Measurements from ENCODE around the gene MYBPH. TPM values are rescaled to one million over a fixed set of nuclear protein-coding genes. Genes with fewer than 3 reads are reported as not detected.

The MYBPH gene
- total and polyA plus RNA-seq, 2 of the 13 experiments (the other 11 are each of a cell fraction or from before 2014, with no cell fraction given): not detected

DNA sequence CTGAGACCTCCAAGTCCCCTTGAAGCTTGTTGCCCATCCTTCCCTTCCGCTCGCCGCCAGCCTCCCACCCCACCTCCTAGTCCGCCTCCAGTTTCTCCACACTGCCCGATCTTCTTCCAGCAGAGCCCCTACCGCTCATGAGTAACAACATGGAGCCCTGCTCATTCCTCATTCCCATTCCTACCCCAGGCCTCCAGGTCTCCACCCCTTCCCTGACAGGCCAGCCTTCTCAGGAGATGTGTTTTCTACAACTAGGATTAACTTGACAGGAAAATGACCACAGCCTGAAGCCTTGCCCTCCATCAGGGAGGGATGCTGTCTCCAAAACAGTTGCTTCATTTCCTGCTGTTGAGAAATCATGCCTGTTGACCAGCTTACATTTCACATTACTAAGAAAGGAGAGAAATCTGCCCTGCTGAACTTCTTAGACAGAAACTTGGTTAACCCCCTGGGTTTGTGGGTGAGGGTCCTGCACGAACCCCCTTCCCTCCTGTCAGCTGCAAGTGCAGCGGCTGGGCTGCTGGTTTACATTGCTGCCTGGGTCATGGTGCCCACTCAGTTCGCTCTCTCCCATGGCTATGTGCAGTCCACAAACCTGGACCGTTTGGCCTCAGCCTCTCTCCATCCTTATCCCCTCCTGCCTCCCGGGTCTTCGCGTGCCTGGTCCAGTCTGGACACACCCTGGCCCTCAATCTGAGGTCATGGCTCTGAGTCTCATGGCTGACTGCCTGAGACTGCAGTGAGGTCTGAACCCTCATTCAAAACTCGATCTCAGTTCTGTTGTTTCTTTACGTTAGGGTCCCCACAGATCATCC, 27.0 kb upstream of the MYBPH start:
- Histone ChIP-seq H3K4me3 (replicated peaks in 1 of 3; ENCODE audit: insufficient read depth in 1 of 3, low read depth in 2 of 3, low read length in 3 of 3) (no peak overlapping the region), H2AFZ (ENCODE audit: low read length) (no peak overlapping the region), H3K9ac (ENCODE audit: insufficient read depth, low read depth, low read length) (no peak overlapping the region), H4K20me1 (ENCODE audit: insufficient read depth, low read length) (no peaks in the 10 kb centered on the region), H3K27me3 (ENCODE audit: control insufficient read depth in 1 of 2, insufficient read depth in 2 of 2, low read length in 2 of 2) (no peaks in the 10 kb centered on the region), H3K4me1 (ENCODE audit: insufficient read depth, low read length) (peaks cover 13% of the 10 kb centered on the region), H3K9me3 (ENCODE audit: low read length) (no peaks in the 10 kb centered on the region), H3K27ac (ENCODE audit: extremely low read length, insufficient read depth, low read length) (no peak overlapping the region), H3K79me2 (ENCODE audit: insufficient read depth, low read length) (no peaks in the 10 kb centered on the region), H3K36me3 (replicated peaks in 1 of 2; ENCODE audit: control insufficient read depth in 1 of 2, insufficient read depth in 2 of 2, low read length in 2 of 2) (no peaks in the 10 kb centered on the region), H3K4me2 (ENCODE audit: low read depth, low read length) (no peak overlapping the region)
- no peak for ATAC-seq
- ChIA-PET POLR2A (no interaction called here), CTCF (ENCODE audit: low intra/inter-chr PET ratio, low total read pairs) (no interaction called here)
- intact Hi-C loops (cut with micrococcal nuclease; ENCODE audit: unreplicated experiment): no loop called here
- TF ChIP-seq, protein P1, sequence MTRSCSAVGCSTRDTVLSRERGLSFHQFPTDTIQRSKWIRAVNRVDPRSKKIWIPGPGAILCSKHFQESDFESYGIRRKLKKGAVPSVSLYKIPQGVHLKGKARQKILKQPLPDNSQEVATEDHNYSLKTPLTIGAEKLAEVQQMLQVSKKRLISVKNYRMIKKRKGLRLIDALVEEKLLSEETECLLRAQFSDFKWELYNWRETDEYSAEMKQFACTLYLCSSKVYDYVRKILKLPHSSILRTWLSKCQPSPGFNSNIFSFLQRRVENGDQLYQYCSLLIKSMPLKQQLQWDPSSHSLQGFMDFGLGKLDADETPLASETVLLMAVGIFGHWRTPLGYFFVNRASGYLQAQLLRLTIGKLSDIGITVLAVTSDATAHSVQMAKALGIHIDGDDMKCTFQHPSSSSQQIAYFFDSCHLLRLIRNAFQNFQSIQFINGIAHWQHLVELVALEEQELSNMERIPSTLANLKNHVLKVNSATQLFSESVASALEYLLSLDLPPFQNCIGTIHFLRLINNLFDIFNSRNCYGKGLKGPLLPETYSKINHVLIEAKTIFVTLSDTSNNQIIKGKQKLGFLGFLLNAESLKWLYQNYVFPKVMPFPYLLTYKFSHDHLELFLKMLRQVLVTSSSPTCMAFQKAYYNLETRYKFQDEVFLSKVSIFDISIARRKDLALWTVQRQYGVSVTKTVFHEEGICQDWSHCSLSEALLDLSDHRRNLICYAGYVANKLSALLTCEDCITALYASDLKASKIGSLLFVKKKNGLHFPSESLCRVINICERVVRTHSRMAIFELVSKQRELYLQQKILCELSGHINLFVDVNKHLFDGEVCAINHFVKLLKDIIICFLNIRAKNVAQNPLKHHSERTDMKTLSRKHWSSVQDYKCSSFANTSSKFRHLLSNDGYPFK (CRISPR knock-in tag; IDR thresholded peaks at IDR 0.05; ENCODE audit: borderline replicate concordance): no peak
- TF ChIP-seq, protein P2, sequence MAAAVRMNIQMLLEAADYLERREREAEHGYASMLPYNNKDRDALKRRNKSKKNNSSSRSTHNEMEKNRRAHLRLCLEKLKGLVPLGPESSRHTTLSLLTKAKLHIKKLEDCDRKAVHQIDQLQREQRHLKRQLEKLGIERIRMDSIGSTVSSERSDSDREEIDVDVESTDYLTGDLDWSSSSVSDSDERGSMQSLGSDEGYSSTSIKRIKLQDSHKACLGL (CRISPR knock-in tag; IDR thresholded peaks at IDR 0.05): no peak
- TF ChIP-seq SMYD3 (CRISPR knock-in tag; IDR thresholded peaks at IDR 0.05) (no peak), ZNF607 (CRISPR knock-in tag; IDR thresholded peaks at IDR 0.05; ENCODE audit: borderline replicate concordance) (no peak), ETV6 (CRISPR knock-in tag; conservative IDR thresholded peaks at IDR 0.05) (no peak), TP53 (CRISPR knock-in tag; conservative IDR thresholded peaks at IDR 0.05) (no peak), JARID2 (CRISPR knock-in tag; IDR thresholded peaks at IDR 0.05; ENCODE audit: insufficient replicate concordance) (no peak), BRD4 (CRISPR knock-in tag; IDR thresholded peaks at IDR 0.05) (no peak), KDM6A (CRISPR knock-in tag; IDR thresholded peaks at IDR 0.05; ENCODE audit: low read depth) (no peak), ELF3 (CRISPR knock-in tag; IDR thresholded peaks at IDR 0.05) (no peak), MIER3 (CRISPR knock-in tag; IDR thresholded peaks at IDR 0.05; ENCODE audit: borderline replicate concordance) (no peak)
- TF ChIP-seq, protein P3, sequence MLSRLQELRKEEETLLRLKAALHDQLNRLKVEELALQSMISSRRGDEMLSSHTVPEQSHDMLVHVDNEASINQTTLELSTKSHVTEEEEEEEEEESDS (CRISPR knock-in tag; IDR thresholded peaks at IDR 0.05; ENCODE audit: borderline replicate concordance): no peak
- TF ChIP-seq, protein P4, sequence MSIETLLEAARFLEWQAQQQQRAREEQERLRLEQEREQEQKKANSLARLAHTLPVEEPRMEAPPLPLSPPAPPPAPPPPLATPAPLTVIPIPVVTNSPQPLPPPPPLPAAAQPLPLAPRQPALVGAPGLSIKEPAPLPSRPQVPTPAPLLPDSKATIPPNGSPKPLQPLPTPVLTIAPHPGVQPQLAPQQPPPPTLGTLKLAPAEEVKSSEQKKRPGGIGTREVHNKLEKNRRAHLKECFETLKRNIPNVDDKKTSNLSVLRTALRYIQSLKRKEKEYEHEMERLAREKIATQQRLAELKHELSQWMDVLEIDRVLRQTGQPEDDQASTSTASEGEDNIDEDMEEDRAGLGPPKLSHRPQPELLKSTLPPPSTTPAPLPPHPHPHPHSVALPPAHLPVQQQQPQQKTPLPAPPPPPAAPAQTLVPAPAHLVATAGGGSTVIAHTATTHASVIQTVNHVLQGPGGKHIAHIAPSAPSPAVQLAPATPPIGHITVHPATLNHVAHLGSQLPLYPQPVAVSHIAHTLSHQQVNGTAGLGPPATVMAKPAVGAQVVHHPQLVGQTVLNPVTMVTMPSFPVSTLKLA (IDR thresholded peaks at IDR 0.05): no peak
- TF ChIP-seq, protein P5, sequence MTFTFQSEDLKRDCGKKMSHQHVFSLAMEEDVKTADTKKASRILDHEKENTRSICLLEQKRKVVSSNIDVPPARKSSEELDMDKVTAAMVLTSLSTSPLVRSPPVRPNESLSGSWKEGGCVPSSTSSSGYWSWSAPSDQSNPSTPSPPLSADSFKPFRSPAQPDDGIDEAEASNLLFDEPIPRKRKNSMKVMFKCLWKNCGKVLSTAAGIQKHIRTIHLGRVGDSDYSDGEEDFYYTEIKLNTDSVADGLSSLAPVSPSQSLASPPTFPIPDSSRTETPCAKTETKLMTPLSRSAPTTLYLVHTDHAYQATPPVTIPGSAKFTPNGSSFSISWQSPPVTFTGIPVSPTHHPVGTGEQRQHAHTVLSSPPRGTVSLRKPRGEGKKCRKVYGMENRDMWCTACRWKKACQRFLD (CRISPR knock-in tag; IDR thresholded peaks at IDR 0.05; ENCODE audit: borderline replicate concordance): no peak
- in situ Hi-C loops (cut with HindIII; ENCODE audit: extremely low pct_ligation_motif_present, low pct_unique_long_range_greater_than_20kb): no loop called here
- 65% methylated on average over 12 of the region's 15 CpGs for WGBS (ENCODE audit: low lambda C conversion rate)
- DNase-seq (ENCODE audit: low spot score): no peak
- FAIRE-seq: no peak
- no TSS peak for BruUV-seq (replicated peaks)

All from HepG2 (cell line).